GM18870 (cell line): ENCODE results near the gene ACTA1.
"Not testable (repeated sequence)": the region's sequence is repeated elsewhere in the genome, so short reads cannot be mapped to it uniquely, and the experiment has no call there.

ENCODE experiments used
- ATAC-seq: cut with Tn5 transposase; IDR thresholded peaks from one replicate; pipeline ENCODE4 v1.9.1; 2021; ENCODE audit warnings: moderate library complexity; ENCODE audit not compliant: unreplicated experiment

The ACTA1 gene

GRCh38 chr1:229410370-229410691, 23.6 kb downstream of the ACTA1 start:
- no peak for ATAC-seq

GRCh38 chr1:229409616-229410369, 24.1 kb downstream of the ACTA1 start:
- no peak for ATAC-seq

- no peak for ATAC-seq
Observed at GRCh38 chr1:229408458-229409037, 25.3 kb downstream of the ACTA1 start.

GRCh38 chr1:229407206-229408026, 26.5 kb downstream of the ACTA1 start:
- no peak for ATAC-seq

- ATAC-seq: no peak
Observed at GRCh38 chr1:229406798-229407197, 27.1 kb downstream of the ACTA1 start.

- ATAC-seq: no peak
Observed at GRCh38 chr1:229403573-229403972, 30.3 kb downstream of the ACTA1 start.

GRCh38 chr1:229402993-229403392, 30.9 kb downstream of the ACTA1 start:
- ATAC-seq: no peak

- not testable (repeated sequence) for ATAC-seq
Observed at GRCh38 chr1:229402329-229402728, 31.6 kb downstream of the ACTA1 start.

- no peak for ATAC-seq
Observed at GRCh38 chr1:229397762-229398161, 36.1 kb downstream of the ACTA1 start.

GRCh38 chr1:229396585-229397206, 37.2 kb downstream of the ACTA1 start:
- no peak for ATAC-seq

GRCh38 chr1:229394517-229394916, 39.4 kb downstream of the ACTA1 start:
- not testable (repeated sequence) for ATAC-seq

- no peak for ATAC-seq
Observed at GRCh38 chr1:229392936-229393335, 41.0 kb downstream of the ACTA1 start.

- ATAC-seq: no peak
Observed at GRCh38 chr1:229390130-229390529, 43.8 kb downstream of the ACTA1 start.

- no peak for ATAC-seq
Observed at GRCh38 chr1:229388897-229389580, 44.9 kb downstream of the ACTA1 start.

- no peak for ATAC-seq
Observed at GRCh38 chr1:229385853-229386456, 47.9 kb downstream of the ACTA1 start.

GRCh38 chr1:229384822-229385221, 49.1 kb downstream of the ACTA1 start:
- no peak for ATAC-seq

GRCh38 chr1:229383961-229384360, 49.9 kb downstream of the ACTA1 start:
- ATAC-seq: no peak

- no peak for ATAC-seq
Observed at GRCh38 chr1:229383188-229383587, 50.7 kb downstream of the ACTA1 start.
